Gastrocnemius medialis (tissue), 4 donors: ENCODE measurements around the gene UBC.
"Not testable (repeated sequence)": the region's sequence is repeated elsewhere in the genome, so short reads cannot be mapped to it uniquely, and the experiment has no call there.

Source experiments
- POLR2A ChIP-seq, 2 donors: fragments of 450-650 bp; IDR thresholded peaks; one replicate each; pipeline ENCODE4 v1.6.1; 2017; ENCODE audit warnings: antibody characterized with exemption in 2 of 2, mild to moderate bottlenecking in 2 of 2, moderate library complexity in 2 of 2
- TF ChIP-seq, protein P1 (sequence below), 5 experiments: fragments of 450-650 bp in 3 of 5; fragments of 200-600 bp in 2 of 5; sonication (generic) in 2 of 5; IDR thresholded peaks in 4 of 5; conservative IDR thresholded peaks in 1 of 5; 1 replicate in 4 of 5; 2 replicates in 1 of 5; pipeline ENCODE4 v1.5.1; 2016 to 2019; ENCODE audit warnings: antibody characterized with exemption in 5 of 5, mild to moderate bottlenecking in 3 of 5, moderate library complexity in 3 of 5

DNA sequence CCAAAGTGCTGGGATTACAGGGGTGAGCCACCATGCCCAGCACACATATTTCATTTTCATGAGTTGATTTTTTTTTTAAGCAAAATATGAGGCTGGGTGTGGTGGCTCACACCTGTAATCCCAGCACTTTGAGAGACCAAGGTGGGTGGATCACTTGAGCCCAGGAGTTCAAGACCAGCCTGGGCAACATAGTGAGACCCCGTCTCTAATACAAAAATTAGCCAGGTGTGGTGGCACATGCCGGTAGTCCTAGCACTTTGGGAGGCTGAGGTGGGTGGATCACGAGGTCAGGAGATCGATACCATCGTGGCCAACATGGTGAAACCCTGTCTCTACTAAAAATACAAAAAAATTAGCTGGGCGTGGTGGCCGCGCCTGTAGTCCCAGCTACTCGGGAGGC lies 17.1 kb upstream of the UBC start:
- not testable (repeated sequence) for TF ChIP-seq POLR2A (IDR thresholded peaks at IDR 0.05)
- TF ChIP-seq, protein P1, sequence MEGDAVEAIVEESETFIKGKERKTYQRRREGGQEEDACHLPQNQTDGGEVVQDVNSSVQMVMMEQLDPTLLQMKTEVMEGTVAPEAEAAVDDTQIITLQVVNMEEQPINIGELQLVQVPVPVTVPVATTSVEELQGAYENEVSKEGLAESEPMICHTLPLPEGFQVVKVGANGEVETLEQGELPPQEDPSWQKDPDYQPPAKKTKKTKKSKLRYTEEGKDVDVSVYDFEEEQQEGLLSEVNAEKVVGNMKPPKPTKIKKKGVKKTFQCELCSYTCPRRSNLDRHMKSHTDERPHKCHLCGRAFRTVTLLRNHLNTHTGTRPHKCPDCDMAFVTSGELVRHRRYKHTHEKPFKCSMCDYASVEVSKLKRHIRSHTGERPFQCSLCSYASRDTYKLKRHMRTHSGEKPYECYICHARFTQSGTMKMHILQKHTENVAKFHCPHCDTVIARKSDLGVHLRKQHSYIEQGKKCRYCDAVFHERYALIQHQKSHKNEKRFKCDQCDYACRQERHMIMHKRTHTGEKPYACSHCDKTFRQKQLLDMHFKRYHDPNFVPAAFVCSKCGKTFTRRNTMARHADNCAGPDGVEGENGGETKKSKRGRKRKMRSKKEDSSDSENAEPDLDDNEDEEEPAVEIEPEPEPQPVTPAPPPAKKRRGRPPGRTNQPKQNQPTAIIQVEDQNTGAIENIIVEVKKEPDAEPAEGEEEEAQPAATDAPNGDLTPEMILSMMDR (IDR thresholded peaks at IDR 0.05 in 4 of 5, conservative IDR thresholded peaks at IDR 0.05 in 1 of 5): not testable (repeated sequence)
